Left lung (tissue), 10 donors: ENCODE measurements around the gene HCFC1. TPM values are rescaled to one million over a fixed set of nuclear protein-coding genes. Genes with fewer than 3 reads are reported as not detected.

Experiments used
- ATAC-seq: fragments of 200-7000 bp; cut with Tn5 transposase; one replicate; pipeline ENCODE4 v1.9.1; 2020; ENCODE audit warnings: moderate library complexity
- DNase-seq, 4 donors: peaks; one replicate each; pipeline ENCODE4 v3.0.0-alpha.2; 2013 to 2020
- H3K27ac ChIP-seq, 2 donors: fragments of 200-600 bp; sonication (generic) in 1 of 2; one replicate each; pipeline versions ENCODE4 v1.5.0 to v1.8.0; 2020 to 2021
- H3K27me3 ChIP-seq, 2 donors: fragments of 200-600 bp; sonication (generic) in 1 of 2; one replicate each; pipeline versions ENCODE4 v1.5.0 to v1.8.0; 2020 to 2021
- H3K36me3 ChIP-seq, 2 donors: fragments of 200-600 bp; sonication (generic) in 1 of 2; one replicate each; pipeline versions ENCODE4 v1.5.0 to v1.8.0; 2020 to 2021
- H3K4me1 ChIP-seq, 2 donors: fragments of 200-600 bp; one replicate each; pipeline ENCODE4 v1.8.0; 2021
- H3K4me3 ChIP-seq, 2 donors: fragments of 200-600 bp; sonication (generic) in 1 of 2; one replicate each; pipeline versions ENCODE4 v1.5.0 to v1.8.0; 2020 to 2021; ENCODE audit warnings: mild to moderate bottlenecking in 1 of 2
- H3K9me3 ChIP-seq, 2 donors: fragments of 200-600 bp; sonication (generic) in 1 of 2; one replicate each; pipeline versions ENCODE4 v1.5.0 to v1.8.0; 2020 to 2021
- CTCF ChIP-seq, 2 donors: fragments of 200-600 bp; sonication (generic) in 1 of 2; IDR thresholded peaks; one replicate each; pipeline versions ENCODE4 v1.5.0 to v1.8.0; 2021; ENCODE audit warnings: antibody characterized with exemption in 2 of 2
- intact Hi-C, 2 donors: fragments of 100-400 bp; cut with DNase I; formaldehyde crosslinking; loops; one replicate each; pipeline versions ENCODE4 v1.11.2 to v1.14.2; 2022
- microRNA-seq, 2 donors: library from miRNA; unstranded; fragments of <30 nt; microRNA quantifications; one replicate each; pipeline ENCODE4, GENCODE V29; 2019
- polyA plus RNA-seq, 6 donors: library from polyadenylated mRNA; unstranded; fragments of 120-200 nt; gene quantifications; one replicate each; pipeline ENCODE4 v1.2.1, GENCODE V29; 2013; ENCODE audit not compliant: insufficient read length in 6 of 6
- total RNA-seq, 2 donors: library from RNA; stranded (reverse); fragmentation: NEBNext Ultra II Directional; extraction: Animal tissue kit (Norgen Biotek cat#: 25700); gene quantifications; one replicate each; pipeline ENCODE4 v1.2.1, GENCODE V29; 2021
- donor health status: DM: no; HTN: yes; CAD: no.
- donor health status: DM: no; HTN: no; CAD: no.

HCFC1 gene
- total and polyA plus RNA-seq, 8 donors: 28.4 to 58.1 (median 43.9) TPM

DNA sequence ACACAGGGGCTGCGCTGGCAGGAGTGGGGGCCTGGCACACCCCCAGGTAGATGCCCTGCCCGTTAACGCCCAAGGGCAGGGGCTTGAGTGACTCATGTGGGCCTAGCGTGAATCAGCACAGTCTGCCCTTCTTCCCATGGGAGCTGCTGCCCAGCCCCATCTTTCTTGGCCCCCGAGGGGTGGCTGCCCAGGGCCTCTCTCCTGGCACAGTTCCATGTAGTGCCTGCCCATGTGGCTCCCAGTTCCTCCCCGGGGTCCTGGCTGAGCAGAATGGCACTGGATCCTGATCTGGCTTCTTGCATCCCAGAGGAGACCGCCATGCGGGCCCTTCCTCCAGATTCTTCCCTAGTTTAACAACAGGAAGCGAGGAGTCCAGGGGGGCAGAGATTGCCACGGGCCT, 69.2 kb downstream of the HCFC1 start:
- ATAC-seq (no peak), DNase-seq (no peak)
- Histone ChIP-seq H3K4me3 (no peak overlapping the region), H3K4me1 (peaks cover 0 to 32% of the 10 kb centered on the region in 2 donors), H3K9me3 (no peaks in the 10 kb centered on the region), H3K27me3 (no peaks in the 10 kb centered on the region), H3K27ac (no peak overlapping the region), H3K36me3 (peaks cover 0 to 5% of the 10 kb centered on the region in 2 donors)
- intact Hi-C loops: no loop called here
- TF ChIP-seq CTCF (IDR thresholded peaks at IDR 0.05): no peak

GRCh38 chrX:153901753-153902140, 69.9 kb downstream of the HCFC1 start:
- peaks cover 0 to 32% of the 10 kb centered on the region in 2 donors for H3K4me1 ChIP-seq
- ATAC-seq: no peak
- no peak overlapping the region for H3K27ac ChIP-seq
- intact Hi-C loops: no loop called here
- no peak for TF ChIP-seq CTCF (IDR thresholded peaks at IDR 0.05)
- H3K27me3 ChIP-seq: no peaks in the 10 kb centered on the region
- no peak for DNase-seq
- no peaks in the 10 kb centered on the region for H3K36me3 ChIP-seq
- H3K9me3 ChIP-seq: no peaks in the 10 kb centered on the region
- no peak overlapping the region for H3K4me3 ChIP-seq

- peak; percentile 72 for ATAC-seq
- H3K27ac ChIP-seq: peak overlapping the region in 1 of 2 donors; percentile 66
These were observed 70.5 kb downstream of the HCFC1 start for GRCh38 chrX:153900831-153901752.

DNA sequence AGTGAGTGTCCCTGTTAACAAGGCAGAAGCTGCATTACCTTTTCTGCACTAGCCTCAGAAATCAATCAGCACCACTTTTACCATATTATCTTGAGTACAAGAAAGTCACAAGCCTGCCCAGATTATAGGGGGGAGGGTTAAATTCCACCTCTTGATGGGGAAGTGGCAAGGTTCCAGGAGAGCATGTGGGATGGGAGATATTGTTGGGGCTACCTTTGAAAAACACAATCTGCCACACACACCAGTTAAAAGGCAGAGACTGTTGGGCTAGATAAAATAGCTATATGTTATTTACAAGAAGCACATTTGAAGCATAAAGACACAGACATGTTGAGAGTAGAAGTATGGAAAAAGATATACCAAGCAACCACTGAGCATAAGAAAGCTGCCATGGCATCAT, 73.7 kb downstream of the HCFC1 start:
- intact Hi-C loops: loop anchor here in 1 of 2 donors (10.0 kb wide), 1 partner anchor 63 kb away; the partner anchor contains the start of gene PDZD4
- DNase-seq (no peak), ATAC-seq (no peak)
- no peaks in the 10 kb centered on the region for H3K36me3 ChIP-seq
- no peak overlapping the region for H3K4me3 ChIP-seq
- TF ChIP-seq CTCF (IDR thresholded peaks at IDR 0.05): no peak
- no peak overlapping the region for H3K27ac ChIP-seq
- no peaks in the 10 kb centered on the region for H3K9me3 ChIP-seq
- peaks cover 0 to 17% of the 10 kb centered on the region in 2 donors for H3K4me1 ChIP-seq
- no peaks in the 10 kb centered on the region for H3K27me3 ChIP-seq

More at GRCh38 chrX:153900831-153901752, 70.5 kb downstream of the HCFC1 start:
- TF ChIP-seq CTCF (IDR thresholded peaks at IDR 0.05): peak in 1 of 2 donors; percentile 10
- no peaks in the 10 kb centered on the region for H3K27me3 ChIP-seq
- peak in 3 of 4 donors; percentile 24 to 79 (median 77) for DNase-seq
- no peak overlapping the region for H3K4me3 ChIP-seq
- H3K4me1 ChIP-seq: peaks cover 0 to 32% of the 10 kb centered on the region in 2 donors
- H3K9me3 ChIP-seq: no peaks in the 10 kb centered on the region
- intact Hi-C loops: no loop called here
- no peaks in the 10 kb centered on the region for H3K36me3 ChIP-seq

Small RNA genes within 50 kb of the gene (microRNA-seq; reads per million reads assigned to microRNA genes)
- gene MIR3202-1 (0 reads per million in 2 donors), gene MIR3202-2 (0 reads per million in 2 donors), gene MIR718 (0 reads per million in 2 donors)

Other genes with a start within 250 kb of the HCFC1 start
- 100 to 1,000 TPM; 218 to 243 TPM for gene BCAP31, start 247.4 kb downstream of the HCFC1 start, total RNA-seq
- 100 to 1,000 TPM; 126 to 145 (median 137) TPM for gene BCAP31, start 247.4 kb downstream of the HCFC1 start, polyA plus RNA-seq
- 10 to 100 TPM; 14.2 to 18.5 TPM for gene ABCD1, start 247.0 kb downstream of the HCFC1 start, total RNA-seq
- gene ABCD1, start 247.0 kb downstream of the HCFC1 start, polyA plus RNA-seq: 10 to 100 TPM in 2 of 6 donors, 1 to 10 TPM in 4; 6.5 to 10.6 (median 9.8) TPM
- gene PLXNB3, start 207.6 kb downstream of the HCFC1 start, total RNA-seq: 1 to 10 TPM; 3.0 to 3.9 TPM
- 1 to 10 TPM; 2.7 to 5.2 (median 3.7) TPM for gene PLXNB3, start 207.6 kb downstream of the HCFC1 start, polyA plus RNA-seq
- under 1 TPM; 0.55 to 0.60 TPM for gene SRPK3, start 190.8 kb downstream of the HCFC1 start, total RNA-seq
- gene SRPK3, start 190.8 kb downstream of the HCFC1 start, polyA plus RNA-seq: 1 to 10 TPM in 4 of 6 donors, under 1 TPM in 2; 0.70 to 1.7 (median 1.3) TPM
- gene IDH3G, start 177.4 kb downstream of the HCFC1 start, total RNA-seq: 10 to 100 TPM; 42.4 to 52.9 TPM
- gene IDH3G, start 177.4 kb downstream of the HCFC1 start, polyA plus RNA-seq: 10 to 100 TPM; 54.2 to 72.3 (median 55.6) TPM
- 100 to 1,000 TPM; 295 to 327 TPM for gene SSR4, start 177.2 kb downstream of the HCFC1 start, total RNA-seq
- gene SSR4, start 177.2 kb downstream of the HCFC1 start, polyA plus RNA-seq: 100 to 1,000 TPM; 153 to 187 (median 173) TPM
- gene PDZD4, start 141.3 kb downstream of the HCFC1 start, total RNA-seq: 1 to 10 TPM; 2.3 to 3.5 TPM
- gene PDZD4, start 141.3 kb downstream of the HCFC1 start, polyA plus RNA-seq: 10 to 100 TPM in 5 of 6 donors, 1 to 10 TPM in 1; 8.3 to 13.7 (median 10.9) TPM
- under 1 TPM; 0.55 to 0.86 TPM for gene L1CAM, start 85.6 kb downstream of the HCFC1 start, total RNA-seq
- gene L1CAM, start 85.6 kb downstream of the HCFC1 start, polyA plus RNA-seq: under 1 TPM; 0.27 to 0.65 (median 0.49) TPM
- gene AVPR2, start 67.1 kb downstream of the HCFC1 start, total RNA-seq: 1 to 10 TPM in 1 of 2 donors, under 1 TPM in 1; 0.87 to 1.3 TPM
- gene AVPR2, start 67.1 kb downstream of the HCFC1 start, polyA plus RNA-seq: under 1 TPM; 0.52 to 0.86 (median 0.82) TPM
- gene ARHGAP4, start 45.6 kb downstream of the HCFC1 start, total RNA-seq: 10 to 100 TPM; 35.6 to 96.2 TPM
- gene ARHGAP4, start 45.6 kb downstream of the HCFC1 start, polyA plus RNA-seq: 10 to 100 TPM; 21.9 to 29.4 (median 24.1) TPM
- 100 to 1,000 TPM in 1 of 2 donors, 10 to 100 TPM in 1; 87.5 to 105 TPM for gene NAA10, start 36.8 kb downstream of the HCFC1 start, total RNA-seq
- gene NAA10, start 36.8 kb downstream of the HCFC1 start, polyA plus RNA-seq: 10 to 100 TPM; 49.0 to 80.7 (median 54.0) TPM
- 10 to 100 TPM; 44.7 to 62.1 TPM for gene RENBP, start 27.2 kb downstream of the HCFC1 start, total RNA-seq
- gene RENBP, start 27.2 kb downstream of the HCFC1 start, polyA plus RNA-seq: 1 to 10 TPM; 5.2 to 7.5 (median 6.2) TPM
- 10 to 100 TPM in 1 of 2 donors, 1 to 10 TPM in 1; 8.8 to 13.5 TPM for gene TMEM187, start 936 bp upstream of the HCFC1 start, total RNA-seq
- 1 to 10 TPM; 3.9 to 7.9 (median 5.8) TPM for gene TMEM187, start 936 bp upstream of the HCFC1 start, polyA plus RNA-seq
- 100 to 1,000 TPM in 1 of 2 donors, 10 to 100 TPM in 1; 92.1 to 172 TPM for gene IRAK1, start 48.1 kb upstream of the HCFC1 start, total RNA-seq
- 10 to 100 TPM; 52.2 to 74.6 (median 62.5) TPM for gene IRAK1, start 48.1 kb upstream of the HCFC1 start, polyA plus RNA-seq
- gene MECP2, start 125.9 kb upstream of the HCFC1 start, total RNA-seq: 10 to 100 TPM; 36.2 to 47.1 TPM
- 10 to 100 TPM; 25.5 to 36.6 (median 29.5) TPM for gene MECP2, start 125.9 kb upstream of the HCFC1 start, polyA plus RNA-seq
- not detected for gene OPN1LW, start 172.4 kb upstream of the HCFC1 start, total RNA-seq
- not detected for gene OPN1LW, start 172.4 kb upstream of the HCFC1 start, polyA plus RNA-seq
- gene OPN1MW, start 210.8 kb upstream of the HCFC1 start, total RNA-seq: not detected
- gene OPN1MW, start 210.8 kb upstream of the HCFC1 start, polyA plus RNA-seq: not detected
- not detected for gene OPN1MW2, start 247.9 kb upstream of the HCFC1 start, total RNA-seq
- gene OPN1MW2, start 247.9 kb upstream of the HCFC1 start, polyA plus RNA-seq: not detected